Breast epithelium (tissue), 3 donors: ENCODE measurements around the gene PRR23C.

ENCODE experiments used
- POLR2A ChIP-seq: fragments of 450-650 bp; IDR thresholded peaks from one replicate; pipeline ENCODE4 v1.6.1; 2016; ENCODE audit warnings: antibody characterized with exemption, mild to moderate bottlenecking, moderate library complexity
- TF ChIP-seq, protein P1 (sequence below), 3 donors: fragments of 450-650 bp; IDR thresholded peaks; one replicate each; pipeline ENCODE4 v1.5.1; 2016 to 2017; ENCODE audit warnings: antibody characterized with exemption in 3 of 3, mild to moderate bottlenecking in 3 of 3, moderate library complexity in 3 of 3

- TF ChIP-seq, protein P1, sequence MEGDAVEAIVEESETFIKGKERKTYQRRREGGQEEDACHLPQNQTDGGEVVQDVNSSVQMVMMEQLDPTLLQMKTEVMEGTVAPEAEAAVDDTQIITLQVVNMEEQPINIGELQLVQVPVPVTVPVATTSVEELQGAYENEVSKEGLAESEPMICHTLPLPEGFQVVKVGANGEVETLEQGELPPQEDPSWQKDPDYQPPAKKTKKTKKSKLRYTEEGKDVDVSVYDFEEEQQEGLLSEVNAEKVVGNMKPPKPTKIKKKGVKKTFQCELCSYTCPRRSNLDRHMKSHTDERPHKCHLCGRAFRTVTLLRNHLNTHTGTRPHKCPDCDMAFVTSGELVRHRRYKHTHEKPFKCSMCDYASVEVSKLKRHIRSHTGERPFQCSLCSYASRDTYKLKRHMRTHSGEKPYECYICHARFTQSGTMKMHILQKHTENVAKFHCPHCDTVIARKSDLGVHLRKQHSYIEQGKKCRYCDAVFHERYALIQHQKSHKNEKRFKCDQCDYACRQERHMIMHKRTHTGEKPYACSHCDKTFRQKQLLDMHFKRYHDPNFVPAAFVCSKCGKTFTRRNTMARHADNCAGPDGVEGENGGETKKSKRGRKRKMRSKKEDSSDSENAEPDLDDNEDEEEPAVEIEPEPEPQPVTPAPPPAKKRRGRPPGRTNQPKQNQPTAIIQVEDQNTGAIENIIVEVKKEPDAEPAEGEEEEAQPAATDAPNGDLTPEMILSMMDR (IDR thresholded peaks at IDR 0.05): no peak
- TF ChIP-seq POLR2A: no peak
Observed at GRCh38 chr3:139062918-139063317, 18.2 kb upstream of the PRR23C start.
